ENCODE data around the gene CFAP46. TPM values are rescaled to one million over a fixed set of nuclear protein-coding genes. Genes with fewer than 3 reads are reported as not detected.
A peak's percentile ranks its signal among the peaks of the same experiment; 100 is the strongest.

CFAP46 gene
- total RNA-seq, 1 donor from 2014 or later, result 4.4 TPM

DNA sequence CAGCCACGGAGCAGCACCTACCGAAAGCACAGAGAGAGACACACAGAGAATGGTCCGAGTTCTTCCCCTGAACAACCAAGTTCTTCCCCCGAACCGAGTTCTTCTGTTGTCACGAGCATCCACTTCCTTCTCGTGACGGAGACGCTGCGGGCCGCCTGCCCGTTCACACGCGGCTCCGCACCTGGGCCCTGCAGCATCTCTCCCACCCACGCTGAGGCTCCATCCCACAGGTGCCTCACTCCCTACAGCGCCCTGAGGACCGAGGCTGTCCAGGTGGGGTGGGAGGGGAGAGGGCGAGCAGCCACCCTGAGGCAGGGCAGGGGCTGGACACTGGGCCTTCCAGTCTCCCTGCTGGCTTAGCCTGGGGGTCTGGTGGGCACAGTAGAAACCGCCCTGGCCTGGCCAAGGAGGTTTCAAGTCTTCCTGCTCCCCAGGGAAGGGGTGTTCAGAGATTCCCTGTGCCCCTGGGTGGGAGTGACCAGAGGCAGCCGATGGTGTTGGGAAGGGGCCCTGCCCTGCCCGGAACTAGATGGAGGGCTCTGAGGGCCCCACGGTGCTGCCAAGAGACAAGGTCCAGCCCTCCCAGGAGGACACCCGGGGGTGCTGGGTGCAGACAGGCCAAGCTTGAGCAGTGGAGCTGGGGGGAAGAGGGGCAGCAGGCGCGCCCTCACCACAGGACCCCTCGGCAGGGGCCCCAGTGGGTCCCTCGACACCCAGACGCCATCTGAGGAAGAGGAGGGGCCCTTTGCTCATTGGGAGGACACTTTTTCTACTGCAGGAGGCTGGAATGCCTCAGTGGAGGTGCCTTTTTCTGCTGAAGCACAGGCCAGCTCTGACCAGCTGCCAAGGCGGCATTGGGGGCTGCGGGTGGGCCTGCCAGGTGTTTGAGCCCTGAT lies 151.2 kb downstream of the CFAP46 start:
- Mint-ChIP-seq H3K27ac (ENCODE audit: unreplicated experiment) (no peak overlapping the region), H3K4me1 (no peaks in the 10 kb centered on the region), H3K27me3 (ENCODE audit: low read depth) (peaks cover 53% of the 10 kb centered on the region), H3K4me3 (no peak overlapping the region), H3K9me3 (no peaks in the 10 kb centered on the region), H3K36me3 (ENCODE audit: low read depth) (no peaks in the 10 kb centered on the region)
- TF ChIP-seq CTCF (conservative IDR thresholded peaks at IDR 0.05), result no peak
- DNase-seq (ENCODE audit: low read depth, low spot score), result no peak

DNA sequence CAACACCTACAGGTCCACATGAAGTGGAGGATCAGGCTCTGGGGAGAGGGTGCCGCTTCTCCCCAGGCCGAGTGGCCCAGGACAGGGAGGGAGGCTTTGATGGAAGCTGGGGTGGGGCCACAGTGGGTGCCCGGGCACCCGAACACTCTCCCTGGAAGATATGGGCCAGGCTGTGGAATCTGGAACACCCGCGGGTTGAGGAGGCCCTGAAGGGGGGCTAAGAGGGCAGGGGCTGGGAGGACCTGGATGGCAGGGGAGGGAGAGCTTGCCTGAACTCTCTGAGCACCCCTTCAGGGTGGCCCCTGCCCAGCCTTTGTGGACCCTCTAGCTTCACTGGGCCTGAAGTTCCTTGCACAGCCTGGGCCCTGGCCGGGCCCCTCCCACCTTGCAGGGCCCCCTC lies 151.9 kb downstream of the CFAP46 start:
- no peak for DNase-seq (ENCODE audit: low read depth, low spot score)
- H3K36me3 Mint-ChIP-seq (ENCODE audit: low read depth), result no peaks in the 10 kb centered on the region
- no peak overlapping the region for H3K4me3 Mint-ChIP-seq
- no peak for TF ChIP-seq CTCF (conservative IDR thresholded peaks at IDR 0.05)
- peaks cover 52% of the 10 kb centered on the region for H3K27me3 Mint-ChIP-seq (ENCODE audit: low read depth)
- no peaks in the 10 kb centered on the region for H3K4me1 Mint-ChIP-seq
- no peak overlapping the region for H3K27ac Mint-ChIP-seq (ENCODE audit: unreplicated experiment)
- no peaks in the 10 kb centered on the region for H3K9me3 Mint-ChIP-seq

GRCh38 chr10:132789659-132790148 lies 152.7 kb downstream of the CFAP46 start:
- no peaks in the 10 kb centered on the region for H3K4me1 Mint-ChIP-seq
- no peaks in the 10 kb centered on the region for H3K9me3 Mint-ChIP-seq
- no peaks in the 10 kb centered on the region for H3K36me3 Mint-ChIP-seq (ENCODE audit: low read depth)
- no peak overlapping the region for H3K4me3 Mint-ChIP-seq
- H3K27ac Mint-ChIP-seq (ENCODE audit: unreplicated experiment), result no peak overlapping the region
- TF ChIP-seq CTCF (conservative IDR thresholded peaks at IDR 0.05), result no peak
- no peak for DNase-seq (ENCODE audit: low read depth, low spot score)
- H3K27me3 Mint-ChIP-seq (ENCODE audit: low read depth), result peaks cover 56% of the 10 kb centered on the region

- Mint-ChIP-seq H3K4me1 (peaks cover under 1% of the 10 kb centered on the region), H3K9me3 (no peaks in the 10 kb centered on the region), H3K27ac (ENCODE audit: unreplicated experiment) (no peak overlapping the region), H3K4me3 (no peak overlapping the region), H3K36me3 (ENCODE audit: low read depth) (no peaks in the 10 kb centered on the region), H3K27me3 (ENCODE audit: low read depth) (peaks cover 62% of the 10 kb centered on the region)
- TF ChIP-seq CTCF (conservative IDR thresholded peaks at IDR 0.05), result no peak
- no peak for DNase-seq (ENCODE audit: low read depth, low spot score)
Observed at GRCh38 chr10:132788831-132789219, 153.5 kb downstream of the CFAP46 start.

- Mint-ChIP-seq H3K4me1 (peaks cover 6% of the 10 kb centered on the region), H3K27me3 (ENCODE audit: low read depth) (peaks cover 67% of the 10 kb centered on the region), H3K9me3 (no peaks in the 10 kb centered on the region), H3K27ac (ENCODE audit: unreplicated experiment) (no peak overlapping the region), H3K36me3 (ENCODE audit: low read depth) (peaks cover 4% of the 10 kb centered on the region), H3K4me3 (no peak overlapping the region)
- no peak for DNase-seq (ENCODE audit: low read depth, low spot score)
- TF ChIP-seq CTCF (conservative IDR thresholded peaks at IDR 0.05), result peak; percentile 31
Observed at GRCh38 chr10:132788180-132788830, 154.1 kb downstream of the CFAP46 start.

Measured in neural crest cell (in vitro differentiated cells).